ENCODE measurements around the gene KCNG2. TPM values are rescaled to one million over a fixed set of nuclear protein-coding genes. Genes with fewer than 3 reads are reported as not detected.

KCNG2 gene
- total and polyA plus RNA-seq, 2 donors (not counting 1 experiment from before 2014, with no cell fraction given): not detected

- Histone ChIP-seq H3K27me3 (replicated peaks in 1 of 4; ENCODE audit: control extremely low read depth in 1 of 4, control insufficient read depth in 3 of 4, insufficient read depth in 4 of 4, low read length in 3 of 4) (peaks cover 0 to 2% (median 0%) of the 10 kb centered on the region in 4 experiments), H3K4me3 (ENCODE audit: control extremely low read depth in 1 of 5, extremely low read depth in 1 of 5, insufficient read depth in 1 of 5, low read depth in 2 of 5, low read length in 4 of 5) (no peak overlapping the region), H4K20me1 (ENCODE audit: control insufficient read depth, insufficient read depth, low read length, poor library complexity, severe bottlenecking) (no peaks in the 10 kb centered on the region), H3K9me3 (ENCODE audit: control extremely low read depth in 1 of 3, control insufficient read depth in 2 of 3, insufficient read depth in 1 of 3, low read length in 2 of 3) (no peaks in the 10 kb centered on the region), H3K9ac (ENCODE audit: low read length) (no peak overlapping the region), H3K27ac (ENCODE audit: low read length in 2 of 2) (no peak overlapping the region), H3K36me3 (replicated peaks in 1 of 2; ENCODE audit: control extremely low read depth in 1 of 2, control insufficient read depth in 1 of 2, extremely low read depth in 1 of 2, insufficient read depth in 2 of 2, low read length in 1 of 2) (no peaks in the 10 kb centered on the region), H2AFZ (ENCODE audit: insufficient read depth, low read depth, low read length, poor library complexity, severe bottlenecking) (no peak overlapping the region), H3K4me2 (replicated peaks; ENCODE audit: low read depth, low read length, poor library complexity, severe bottlenecking) (no peak overlapping the region), H3K4me1 (ENCODE audit: control insufficient read depth in 2 of 2, insufficient read depth in 2 of 2, low read length in 2 of 2) (peaks cover 4 to 6% of the 10 kb centered on the region in 2 donors), H3K79me2 (ENCODE audit: control insufficient read depth, insufficient read depth, low read length) (no peaks in the 10 kb centered on the region)
- TF ChIP-seq, protein P1, sequence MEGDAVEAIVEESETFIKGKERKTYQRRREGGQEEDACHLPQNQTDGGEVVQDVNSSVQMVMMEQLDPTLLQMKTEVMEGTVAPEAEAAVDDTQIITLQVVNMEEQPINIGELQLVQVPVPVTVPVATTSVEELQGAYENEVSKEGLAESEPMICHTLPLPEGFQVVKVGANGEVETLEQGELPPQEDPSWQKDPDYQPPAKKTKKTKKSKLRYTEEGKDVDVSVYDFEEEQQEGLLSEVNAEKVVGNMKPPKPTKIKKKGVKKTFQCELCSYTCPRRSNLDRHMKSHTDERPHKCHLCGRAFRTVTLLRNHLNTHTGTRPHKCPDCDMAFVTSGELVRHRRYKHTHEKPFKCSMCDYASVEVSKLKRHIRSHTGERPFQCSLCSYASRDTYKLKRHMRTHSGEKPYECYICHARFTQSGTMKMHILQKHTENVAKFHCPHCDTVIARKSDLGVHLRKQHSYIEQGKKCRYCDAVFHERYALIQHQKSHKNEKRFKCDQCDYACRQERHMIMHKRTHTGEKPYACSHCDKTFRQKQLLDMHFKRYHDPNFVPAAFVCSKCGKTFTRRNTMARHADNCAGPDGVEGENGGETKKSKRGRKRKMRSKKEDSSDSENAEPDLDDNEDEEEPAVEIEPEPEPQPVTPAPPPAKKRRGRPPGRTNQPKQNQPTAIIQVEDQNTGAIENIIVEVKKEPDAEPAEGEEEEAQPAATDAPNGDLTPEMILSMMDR (IDR thresholded peaks at IDR 0.05): no peak
- no peaks in the 10 kb centered on the region for H3K9me3 Mint-ChIP-seq (ENCODE audit: insufficient read depth)
- CTCF ChIA-PET: no interaction called here
- WGBS (ENCODE audit: insufficient coverage): over 99% methylated on average over 42 of the region's 43 CpGs
- POLR2A ChIA-PET: no interaction called here
- H3K27me3 Mint-ChIP-seq: no peaks in the 10 kb centered on the region
- intact Hi-C loops (cut with micrococcal nuclease): no loop called here
- ATAC-seq (ENCODE audit: low read depth): no peak
- H3K4me1 Mint-ChIP-seq: peaks cover 18% of the 10 kb centered on the region
- DNase-seq: no peak
- H3K4me3 Mint-ChIP-seq: no peak overlapping the region
- no peak overlapping the region for H3K27ac Mint-ChIP-seq
Observed at GRCh38 chr18:79806976-79807841, 9.5 kb downstream of the KCNG2 start.

- peaks cover 4 to 6% of the 10 kb centered on the region in 2 donors for H3K4me1 ChIP-seq (ENCODE audit: control insufficient read depth in 2 of 2, insufficient read depth in 2 of 2, low read length in 2 of 2)
- no peak overlapping the region for H2AFZ ChIP-seq (ENCODE audit: insufficient read depth, low read depth, low read length, poor library complexity, severe bottlenecking)
- peaks cover 24% of the 10 kb centered on the region for H3K4me1 Mint-ChIP-seq
- no peak overlapping the region for H3K4me3 Mint-ChIP-seq
- no peak overlapping the region for H3K4me2 ChIP-seq (replicated peaks; ENCODE audit: low read depth, low read length, poor library complexity, severe bottlenecking)
- DNase-seq (no peak), ATAC-seq (ENCODE audit: low read depth) (no peak)
- no peaks in the 10 kb centered on the region for H3K9me3 ChIP-seq (ENCODE audit: control extremely low read depth in 1 of 3, control insufficient read depth in 2 of 3, insufficient read depth in 1 of 3, low read length in 2 of 3)
- TF ChIP-seq EZH2 (IDR thresholded peaks at IDR 0.05; ENCODE audit: borderline replicate concordance, insufficient read depth, low read depth, low read length, poor library complexity, severe bottlenecking): no peak
- TF ChIP-seq, protein P1 (IDR thresholded peaks at IDR 0.05): no peak
- peaks cover 0 to 2% (median 0%) of the 10 kb centered on the region in 4 experiments for H3K27me3 ChIP-seq (replicated peaks in 1 of 4; ENCODE audit: control extremely low read depth in 1 of 4, control insufficient read depth in 3 of 4, insufficient read depth in 4 of 4, low read length in 3 of 4)
- H3K9ac ChIP-seq (ENCODE audit: low read length): no peak overlapping the region
- H3K36me3 ChIP-seq (replicated peaks in 1 of 2; ENCODE audit: control extremely low read depth in 1 of 2, control insufficient read depth in 1 of 2, extremely low read depth in 1 of 2, insufficient read depth in 2 of 2, low read length in 1 of 2): no peaks in the 10 kb centered on the region
- H3K27ac Mint-ChIP-seq: no peak overlapping the region
- H4K20me1 ChIP-seq (ENCODE audit: control insufficient read depth, insufficient read depth, low read length, poor library complexity, severe bottlenecking): no peaks in the 10 kb centered on the region
- CTCF ChIA-PET: no interaction called here
- no peaks in the 10 kb centered on the region for H3K79me2 ChIP-seq (ENCODE audit: control insufficient read depth, insufficient read depth, low read length)
- H3K27ac ChIP-seq (ENCODE audit: low read length in 2 of 2): no peak overlapping the region
- POLR2A ChIA-PET: no interaction called here
- intact Hi-C loops (cut with micrococcal nuclease): no loop called here
- no peak overlapping the region for H3K4me3 ChIP-seq (ENCODE audit: control extremely low read depth in 1 of 5, extremely low read depth in 1 of 5, insufficient read depth in 1 of 5, low read depth in 2 of 5, low read length in 4 of 5)
- H3K9me3 Mint-ChIP-seq (ENCODE audit: insufficient read depth): no peaks in the 10 kb centered on the region
- no peaks in the 10 kb centered on the region for H3K27me3 Mint-ChIP-seq
- 94% methylated on average over 36 of the region's 44 CpGs for WGBS (ENCODE audit: insufficient coverage)
Observed at GRCh38 chr18:79809482-79810192, 11.9 kb downstream of the KCNG2 start.
